A204.1 (cell line): ENCODE measurements around the gene MFN1.

Experiments
- FAIRE-seq: peaks from 2 replicates; lab custom pipeline; 2012; peaks lifted over from hg19 to GRCh38; lab: Jason Lieb, UNC

MFN1 gene

DNA sequence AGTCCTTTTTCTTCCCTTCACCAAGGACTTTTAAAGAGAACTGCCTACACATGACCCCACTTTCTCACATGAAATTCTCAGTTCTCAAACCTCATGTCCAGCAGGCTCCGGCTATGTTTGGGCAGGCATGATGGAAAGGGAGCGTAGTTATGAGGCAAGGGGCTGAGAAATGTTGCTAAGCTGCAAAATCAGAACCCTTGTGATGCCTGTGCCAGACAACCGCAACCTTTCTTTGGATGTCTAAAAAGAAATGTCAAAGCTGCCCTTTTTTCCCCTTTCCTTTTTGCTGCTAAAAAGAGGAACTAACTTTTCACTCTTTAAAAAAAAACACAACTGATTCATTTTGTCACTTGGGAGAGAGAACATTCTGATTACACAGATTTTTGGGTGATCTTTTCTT, 84.5 kb downstream of the MFN1 start:
- FAIRE-seq, result no peak

DNA sequence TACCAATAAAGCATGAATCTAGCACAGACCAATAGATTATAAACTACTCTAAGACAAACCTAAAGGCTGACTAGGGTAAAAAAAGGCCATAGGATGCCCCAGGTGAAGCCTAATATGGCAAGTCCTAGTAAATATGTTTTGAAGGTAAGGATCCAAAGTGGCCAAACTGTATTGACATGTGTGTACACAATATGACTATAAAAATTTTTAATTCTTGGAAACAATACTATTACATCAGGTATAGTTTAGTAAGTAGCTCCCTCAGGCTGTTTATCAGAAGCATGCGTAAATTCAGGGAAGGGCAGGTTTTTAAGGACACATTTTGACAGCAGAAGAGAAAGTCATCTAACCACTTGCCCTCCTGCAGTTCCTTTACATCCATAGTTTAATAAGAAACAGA, 84.9 kb downstream of the MFN1 start:
- FAIRE-seq, result no peak

DNA sequence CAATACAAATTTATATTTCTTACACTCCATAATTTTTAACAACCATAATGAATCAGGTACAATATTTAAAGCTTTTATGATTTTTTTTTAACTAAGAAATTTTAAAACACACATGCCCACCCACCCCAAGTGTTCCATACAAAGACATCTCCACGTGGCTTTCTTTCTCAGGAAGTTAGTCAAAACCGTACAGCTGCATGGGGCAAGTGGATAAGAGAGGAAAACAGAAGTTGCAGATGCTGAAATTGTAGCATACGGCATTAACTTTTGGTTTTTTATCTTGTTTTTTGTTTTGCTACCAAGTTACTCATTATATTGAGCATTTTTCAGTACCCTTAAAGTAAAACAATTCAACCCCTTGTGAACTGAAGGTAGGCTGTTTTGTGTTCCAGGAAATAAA, 89.0 kb downstream of the MFN1 start:
- no peak for FAIRE-seq

DNA sequence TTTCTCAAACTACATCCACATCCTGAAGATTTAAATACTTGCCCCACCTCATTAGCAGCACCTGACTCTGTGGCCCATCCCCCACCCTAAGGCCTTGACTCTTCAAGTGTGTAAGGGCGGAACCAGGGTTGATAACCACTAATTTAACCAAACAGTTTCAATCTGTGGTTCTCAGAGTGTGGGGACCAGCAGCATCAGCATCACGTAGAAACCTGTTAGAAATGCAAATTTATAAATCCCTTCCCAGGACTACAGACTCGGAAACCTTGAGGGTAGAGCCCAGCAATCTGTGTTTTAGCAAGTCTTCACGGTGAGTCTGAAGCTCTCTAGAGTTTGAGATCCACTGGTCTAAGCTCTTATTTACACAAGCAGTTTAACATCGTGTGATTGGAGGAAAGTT, 91.3 kb downstream of the MFN1 start:
- no peak for FAIRE-seq
